Aorta (tissue), 5 donors: ENCODE data around the gene HPSE. TPM values are rescaled to one million over a fixed set of nuclear protein-coding genes. Genes with fewer than 3 reads are reported as not detected.

Experiments used
- ATAC-seq: fragments of 200-7000 bp; cut with Tn5 transposase; one replicate; pipeline ENCODE4 v1.9.1; 2022; ENCODE audit warnings: moderate library complexity; ENCODE audit not compliant: low FRiP score
- DNase-seq, 2 donors: peaks; one replicate each; pipeline ENCODE4 v3.0.0-alpha.2; 2020
- H3K27ac ChIP-seq, 2 donors: one replicate each; pipeline ENCODE4 v1.5.1; 2013; ENCODE audit warnings: low read length in 2 of 2, mild to moderate bottlenecking in 2 of 2, moderate library complexity in 2 of 2, control low read depth in 1 of 2, inconsistent platforms in 1 of 2, low read depth in 1 of 2
- H3K27me3 ChIP-seq, 2 donors: one replicate each; pipeline ENCODE4 v1.6.1; 2013; ENCODE audit warnings: control low read depth in 1 of 2, low read length in 1 of 2, mild to moderate bottlenecking in 1 of 2, moderate library complexity in 1 of 2; ENCODE audit not compliant: insufficient read depth in 2 of 2, control insufficient read depth in 1 of 2
- H3K36me3 ChIP-seq, 2 donors: one replicate each; pipeline ENCODE4 v1.6.1; 2013; ENCODE audit warnings: control low read depth in 1 of 2, low read length in 1 of 2, mild to moderate bottlenecking in 1 of 2; ENCODE audit not compliant: insufficient read depth in 2 of 2, control insufficient read depth in 1 of 2
- H3K4me1 ChIP-seq, 2 donors: one replicate each; pipeline ENCODE4 v1.6.1; 2013; ENCODE audit warnings: low read length in 2 of 2, control low read depth in 1 of 2, mild to moderate bottlenecking in 1 of 2, moderate library complexity in 1 of 2; ENCODE audit not compliant: insufficient read depth in 2 of 2, control insufficient read depth in 1 of 2
- H3K4me3 ChIP-seq, 2 donors: one replicate each; pipeline ENCODE4 v1.5.1; 2013; ENCODE audit warnings: low read length in 2 of 2, control low read depth in 1 of 2, mild to moderate bottlenecking in 1 of 2
- H3K9me3 ChIP-seq: one replicate; pipeline ENCODE4 v1.6.1; 2013; ENCODE audit warnings: mild to moderate bottlenecking, low read length; ENCODE audit not compliant: control insufficient read depth
- WGBS, 2 donors: extraction: QIAGEN DNeasy Blood & Tissue Kit; methylation state at CpG; one replicate each; pipeline ENCODE4 v1.1.7; 2013; 5-methylcytosine and 5-hydroxymethylcytosine counted together
- intact Hi-C, 2 donors: fragments of 100-400 bp; cut with DNase I; formaldehyde crosslinking; loops; one replicate each; pipeline versions ENCODE4 v1.14.2 to v1.15.0; 2022
- polyA plus RNA-seq, 2 donors: library from polyadenylated mRNA; stranded (reverse); fragments of 200-250 nt; gene quantifications; one replicate each; pipeline ENCODE4 v1.2.3, GENCODE V29; 2013
- total RNA-seq, 2 donors: library from RNA; stranded (reverse); fragmentation: NEBNext Ultra II Directional; extraction: Animal tissue kit (Norgen Biotek cat#: 25700); gene quantifications; one replicate each; pipeline ENCODE4 v1.2.1, GENCODE V29; 2021
- donor health status: healthy with polysubstance abuse.
- donor health status: Bipolar disorder and iron deficiency.
- donor health status: DM: no; HTN: no; CAD: no.
- donor health status: DM: no; HTN: no; CAD: no.
- donor health status: DM: yes; HTN: yes; CAD: no.

Gene HPSE
- total and polyA plus RNA-seq, 4 donors, result 0.82 to 5.0 (median 3.4) TPM

- ATAC-seq, result no peak
- Histone ChIP-seq H3K27me3 (no peaks in the 10 kb centered on the region), H3K27ac (no peak overlapping the region), H3K4me1 (no peaks in the 10 kb centered on the region), H3K36me3 (no peaks in the 10 kb centered on the region), H3K4me3 (no peak overlapping the region), H3K9me3 (no peaks in the 10 kb centered on the region)
- DNase-seq, result no peak
- WGBS, 2 donors, result 70 to 81% methylated on average over 4 of the region's 4 CpGs
- intact Hi-C loops, result no loop called here
These were observed 35.4 kb upstream of the HPSE start for GRCh38 chr4:83369831-83370639.

- intact Hi-C loops, result no loop called here
- H3K9me3 ChIP-seq, result no peaks in the 10 kb centered on the region
- no peak for DNase-seq
- no peaks in the 10 kb centered on the region for H3K36me3 ChIP-seq
- H3K27ac ChIP-seq, result no peak overlapping the region
- no peak for ATAC-seq
- no peaks in the 10 kb centered on the region for H3K27me3 ChIP-seq
- no peak overlapping the region for H3K4me3 ChIP-seq
- no peaks in the 10 kb centered on the region for H3K4me1 ChIP-seq
- WGBS, 2 donors, result 58 to 60% methylated on average over 3 of the region's 3 CpGs
These were observed 29.7 kb upstream of the HPSE start for GRCh38 chr4:83364312-83364711.

DNA sequence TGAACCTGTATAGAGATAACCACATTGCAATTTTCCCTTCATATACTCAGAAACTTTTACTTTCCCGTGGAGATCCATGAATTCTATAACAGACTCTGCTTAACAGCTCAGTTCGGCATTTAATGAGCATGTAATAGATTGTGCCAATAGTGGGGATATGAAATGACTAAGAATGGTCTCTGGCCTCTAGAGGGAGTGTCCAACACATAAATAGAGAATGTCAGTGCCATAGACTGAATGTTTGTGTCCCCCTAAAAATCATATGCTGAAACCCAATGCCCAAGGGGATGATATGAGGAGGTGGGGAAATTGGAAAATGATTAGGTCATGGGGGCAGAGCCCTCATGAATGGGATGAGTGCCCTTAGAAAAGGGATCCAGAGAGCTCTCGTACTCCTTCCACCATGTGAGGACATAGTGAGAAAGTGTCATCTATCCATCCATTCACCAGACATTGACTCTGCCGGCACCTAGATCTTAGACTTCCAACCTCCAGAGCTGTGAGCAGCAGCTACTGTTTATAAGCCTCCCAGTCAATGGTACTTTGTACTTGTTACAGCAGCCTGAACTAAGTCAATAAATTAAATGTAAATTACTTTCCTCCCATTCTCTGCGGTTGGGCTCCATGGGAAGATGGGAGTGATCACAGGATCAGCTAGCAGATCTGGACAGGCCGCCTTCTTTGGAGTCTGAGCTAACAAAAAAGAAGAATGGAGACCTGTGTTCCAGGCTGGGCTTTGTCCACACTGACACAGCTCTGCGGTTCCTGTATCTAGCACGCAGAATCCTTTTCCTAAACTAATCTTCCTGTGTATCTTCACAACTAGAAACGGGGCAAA, 28.1 kb upstream of the HPSE start:
- Histone ChIP-seq H3K9me3 (no peaks in the 10 kb centered on the region), H3K27ac (no peak overlapping the region), H3K4me3 (no peak overlapping the region), H3K27me3 (no peaks in the 10 kb centered on the region), H3K36me3 (no peaks in the 10 kb centered on the region), H3K4me1 (peaks cover 0 to 2% of the 10 kb centered on the region in 2 donors)
- WGBS, 2 donors, result 79 to 80% methylated on average over 9 of the region's 9 CpGs
- ATAC-seq (no peak), DNase-seq (no peak)
- intact Hi-C loops, result no loop called here

DNA sequence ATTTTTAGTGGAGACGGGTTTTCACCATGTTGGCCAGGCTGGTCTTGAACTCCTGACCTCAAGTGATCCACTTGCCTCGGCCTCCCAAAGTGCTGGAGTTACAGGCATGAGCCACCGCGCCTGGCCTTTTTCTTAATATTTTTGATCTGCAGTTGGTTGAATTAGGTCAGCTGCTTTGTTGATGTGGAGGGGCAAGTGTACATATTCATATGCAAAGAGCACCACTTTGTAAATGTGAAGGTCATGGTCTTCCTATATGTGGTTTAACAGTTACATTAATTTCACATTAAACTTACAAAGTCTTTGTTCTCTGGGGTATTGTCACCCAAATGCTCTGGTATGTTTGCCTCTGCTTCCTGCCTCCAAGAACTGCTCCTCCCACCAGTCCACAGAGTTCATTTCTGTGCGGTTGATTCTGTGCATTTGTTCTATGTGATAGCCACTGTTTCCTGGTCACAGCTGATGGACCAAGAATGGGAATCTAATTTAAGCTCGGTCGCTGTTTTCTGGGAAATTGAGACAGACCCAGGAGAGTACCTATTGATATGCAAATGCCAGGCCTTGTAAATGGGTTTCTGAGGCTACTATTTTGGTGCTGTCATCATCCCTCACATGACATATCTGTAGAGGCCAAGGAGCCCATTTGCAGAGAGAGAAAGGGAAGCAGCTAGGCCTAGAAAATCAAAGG, 26.9 kb upstream of the HPSE start:
- no peaks in the 10 kb centered on the region for H3K9me3 ChIP-seq
- intact Hi-C loops, result no loop called here
- H3K27me3 ChIP-seq, result no peaks in the 10 kb centered on the region
- WGBS, 2 donors, result 92% methylated on average over 7 of the region's 7 CpGs
- ATAC-seq (no peak), DNase-seq (no peak)
- H3K4me1 ChIP-seq, result peaks cover 0 to 2% of the 10 kb centered on the region in 2 donors
- H3K27ac ChIP-seq, result no peak overlapping the region
- no peak overlapping the region for H3K4me3 ChIP-seq
- no peaks in the 10 kb centered on the region for H3K36me3 ChIP-seq

DNA sequence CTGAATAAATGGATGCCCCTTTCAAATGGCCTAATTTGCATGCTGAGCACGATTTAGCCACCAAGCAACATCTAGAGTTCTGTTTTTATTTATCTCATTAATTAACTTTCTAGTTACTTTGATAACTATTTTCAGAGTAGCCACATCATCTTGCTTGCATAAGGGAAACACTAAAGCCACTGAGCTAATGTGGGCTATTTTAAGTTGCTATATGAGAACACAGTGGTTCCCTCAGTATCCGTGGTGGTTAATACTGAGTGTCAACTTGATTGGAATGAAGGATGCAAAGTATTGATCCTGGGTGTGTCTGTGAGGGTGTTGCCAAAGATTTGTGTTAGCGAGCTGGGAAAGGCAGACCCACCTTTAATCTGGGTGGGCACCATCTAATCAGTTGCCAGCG, 25.4 kb upstream of the HPSE start:
- H3K27me3 ChIP-seq, result no peaks in the 10 kb centered on the region

DNA sequence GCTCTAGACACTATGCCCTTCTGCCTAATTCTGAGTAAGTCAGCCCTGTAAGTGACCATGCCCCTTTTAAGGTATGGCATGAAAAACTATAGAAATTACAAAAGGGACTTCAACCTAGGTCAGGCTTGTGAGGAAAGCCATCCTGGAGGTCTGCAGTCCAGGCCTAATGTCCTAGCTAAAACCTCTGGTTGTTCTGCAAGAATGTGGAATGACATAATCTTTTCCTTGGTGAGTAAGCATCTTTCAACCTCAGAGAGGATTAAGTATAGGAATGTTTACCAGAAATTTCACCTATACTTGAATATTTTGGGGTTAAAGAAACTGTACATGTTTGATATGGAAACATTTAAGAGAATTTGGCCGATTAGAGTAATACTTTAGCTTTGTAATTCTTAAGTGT, 23.8 kb upstream of the HPSE start:
- Histone ChIP-seq H3K4me3 (no peak overlapping the region), H3K36me3 (no peaks in the 10 kb centered on the region), H3K4me1 (peaks cover 0 to 2% of the 10 kb centered on the region in 2 donors), H3K27me3 (no peaks in the 10 kb centered on the region), H3K27ac (no peak overlapping the region), H3K9me3 (no peaks in the 10 kb centered on the region)
- ATAC-seq (no peak), DNase-seq (no peak)
- WGBS, 2 donors, result 63 to 68% methylated on average over 1 of the region's 1 CpG
- intact Hi-C loops, result no loop called here

More for the DNA sequence above, 25.4 kb upstream of the HPSE start:
- Histone ChIP-seq H3K9me3 (no peaks in the 10 kb centered on the region), H3K4me3 (no peak overlapping the region), H3K36me3 (no peaks in the 10 kb centered on the region), H3K4me1 (peaks cover 0 to 2% of the 10 kb centered on the region in 2 donors), H3K27ac (no peak overlapping the region)
- intact Hi-C loops, result no loop called here
- ATAC-seq (no peak), DNase-seq (no peak)
- 88 to 89% methylated on average over 4 of the region's 4 CpGs for WGBS, 2 donors

DNA sequence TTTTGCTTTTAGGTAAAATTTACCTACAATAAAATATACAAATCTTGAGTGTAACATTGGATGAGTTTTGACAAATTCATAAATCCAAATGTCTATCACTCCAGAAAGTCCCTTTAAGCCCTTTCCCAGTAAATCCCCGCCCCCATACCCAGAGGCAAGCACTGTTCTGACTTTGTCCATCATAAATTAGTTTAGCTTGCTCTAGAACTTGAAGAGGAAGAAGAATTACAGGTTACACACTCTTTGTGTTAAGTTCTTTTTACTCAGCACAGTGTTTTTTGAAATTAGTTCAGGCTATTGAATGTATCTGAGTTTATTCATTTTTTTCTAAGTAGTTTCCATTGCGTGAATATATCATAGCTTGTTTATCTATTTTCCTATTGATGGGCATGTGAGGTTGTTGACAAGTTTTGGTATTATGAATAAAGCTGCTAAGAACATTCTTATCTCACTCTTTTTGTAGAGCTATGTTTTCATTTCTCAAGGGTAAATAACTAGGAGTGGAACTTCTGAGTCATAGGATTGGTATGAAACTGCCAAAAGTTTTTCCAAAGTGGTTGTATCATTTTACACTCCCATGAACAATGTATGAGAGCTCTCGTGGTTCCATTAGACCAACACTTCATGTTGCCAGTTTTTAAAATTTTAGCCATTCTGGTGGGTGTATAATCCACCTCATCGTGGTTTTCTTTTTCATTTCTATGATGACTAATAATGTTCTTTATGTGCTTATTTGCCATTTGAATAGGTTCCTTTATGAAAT, 22.4 kb upstream of the HPSE start:
- H3K4me3 ChIP-seq, result no peak overlapping the region
- ATAC-seq (peak; percentile 89), DNase-seq (no peak)
- peak overlapping the region; percentile 60 to 68 for H3K27ac ChIP-seq
- no peaks in the 10 kb centered on the region for H3K27me3 ChIP-seq
- H3K4me1 ChIP-seq, result peaks cover 0 to 2% of the 10 kb centered on the region in 2 donors
- intact Hi-C loops, result no loop called here
- H3K36me3 ChIP-seq, result no peaks in the 10 kb centered on the region
- 23 to 24% methylated on average over 4 of the region's 4 CpGs for WGBS, 2 donors
- no peaks in the 10 kb centered on the region for H3K9me3 ChIP-seq

DNA sequence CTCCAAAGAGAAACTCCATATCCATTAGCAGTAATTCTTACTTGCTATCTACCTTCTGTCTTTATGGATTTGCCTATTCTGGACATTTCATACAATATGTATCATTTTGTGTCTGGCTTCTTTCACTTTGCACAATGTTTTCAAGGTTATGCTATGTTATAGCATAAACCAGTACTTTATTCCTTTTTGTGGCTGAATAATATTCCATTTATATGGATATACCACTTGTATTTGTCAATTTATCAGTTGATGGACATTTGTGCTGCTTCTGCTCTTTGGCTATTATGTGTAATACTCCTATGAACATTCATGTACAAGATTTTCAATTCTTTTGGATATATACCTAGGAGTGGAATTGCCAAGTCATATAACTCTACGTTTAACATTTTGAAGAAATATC, 18.9 kb upstream of the HPSE start:
- no peaks in the 10 kb centered on the region for H3K9me3 ChIP-seq
- DNase-seq (no peak), ATAC-seq (no peak)
- WGBS, 2 donors, result 97% methylated on average over 1 of the region's 1 CpG
- H3K4me3 ChIP-seq, result no peak overlapping the region
- H3K4me1 ChIP-seq, result peaks cover 0 to 2% of the 10 kb centered on the region in 2 donors
- H3K27ac ChIP-seq, result no peak overlapping the region
- intact Hi-C loops, result no loop called here
- no peaks in the 10 kb centered on the region for H3K27me3 ChIP-seq
- H3K36me3 ChIP-seq, result no peaks in the 10 kb centered on the region
